ENCODE data around the gene DIS3L2.

Gene DIS3L2

DNA sequence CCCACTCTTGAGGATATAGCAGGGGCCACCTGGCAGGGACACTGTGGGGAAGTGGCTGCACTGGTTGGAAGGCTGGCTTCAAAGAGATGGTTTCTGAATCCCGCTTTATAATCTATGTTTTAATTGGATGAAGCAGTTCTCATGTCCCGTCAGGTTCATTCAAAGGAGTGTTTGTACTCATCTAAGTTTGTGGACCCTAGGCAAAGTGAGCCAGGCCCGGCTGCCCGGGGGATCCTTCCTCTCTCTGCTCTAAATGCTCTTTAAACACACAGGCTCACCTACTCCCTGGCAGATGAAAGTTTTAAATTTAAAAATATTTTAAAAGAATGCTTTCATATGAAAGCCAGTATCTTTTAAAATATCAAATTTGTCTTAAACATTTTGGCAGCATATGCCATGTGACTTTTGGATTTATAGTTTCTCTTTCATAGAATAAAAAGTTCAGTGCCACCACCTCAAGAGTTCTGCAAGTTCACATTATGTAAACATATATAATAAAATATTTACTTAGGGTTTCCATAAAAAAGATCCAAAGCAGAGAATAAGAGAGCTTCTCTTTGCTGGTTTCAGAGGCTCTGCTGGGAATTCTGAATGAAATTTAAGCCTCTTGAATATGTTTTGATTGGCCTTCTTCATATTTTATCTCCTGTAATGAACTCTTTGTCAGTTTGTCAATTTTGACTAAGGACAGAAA, 273.6 kb downstream of the DIS3L2 start:
- H3K9me2 ChIP-seq (ENCODE audit: low read depth, low read length), result no peaks in the 10 kb centered on the region
- H3K27me3 ChIP-seq (ENCODE audit: insufficient read depth, low read length), result no peaks in the 10 kb centered on the region
- no peak overlapping the region for H3K4me3 ChIP-seq (ENCODE audit: low read depth, low read length, poor library complexity, severe bottlenecking)
- H3F3A ChIP-seq (ENCODE audit: insufficient read depth, low read length), result no peaks in the 10 kb centered on the region
- H3K36me3 ChIP-seq (ENCODE audit: insufficient read depth, low read length), result no peaks in the 10 kb centered on the region
- no peaks in the 10 kb centered on the region for H3K9me3 ChIP-seq (ENCODE audit: low read length)
- no peak overlapping the region for H3K4me2 ChIP-seq (ENCODE audit: low read length)
- peaks cover 11% of the 10 kb centered on the region for H3K4me1 ChIP-seq (ENCODE audit: insufficient read depth, low read length, severe bottlenecking)
- H4K20me1 ChIP-seq (ENCODE audit: insufficient read depth, low read length), result no peaks in the 10 kb centered on the region
- no peak overlapping the region for H3K27ac ChIP-seq (ENCODE audit: low read depth, low read length, poor library complexity, severe bottlenecking)
- TF ChIP-seq, protein P1, sequence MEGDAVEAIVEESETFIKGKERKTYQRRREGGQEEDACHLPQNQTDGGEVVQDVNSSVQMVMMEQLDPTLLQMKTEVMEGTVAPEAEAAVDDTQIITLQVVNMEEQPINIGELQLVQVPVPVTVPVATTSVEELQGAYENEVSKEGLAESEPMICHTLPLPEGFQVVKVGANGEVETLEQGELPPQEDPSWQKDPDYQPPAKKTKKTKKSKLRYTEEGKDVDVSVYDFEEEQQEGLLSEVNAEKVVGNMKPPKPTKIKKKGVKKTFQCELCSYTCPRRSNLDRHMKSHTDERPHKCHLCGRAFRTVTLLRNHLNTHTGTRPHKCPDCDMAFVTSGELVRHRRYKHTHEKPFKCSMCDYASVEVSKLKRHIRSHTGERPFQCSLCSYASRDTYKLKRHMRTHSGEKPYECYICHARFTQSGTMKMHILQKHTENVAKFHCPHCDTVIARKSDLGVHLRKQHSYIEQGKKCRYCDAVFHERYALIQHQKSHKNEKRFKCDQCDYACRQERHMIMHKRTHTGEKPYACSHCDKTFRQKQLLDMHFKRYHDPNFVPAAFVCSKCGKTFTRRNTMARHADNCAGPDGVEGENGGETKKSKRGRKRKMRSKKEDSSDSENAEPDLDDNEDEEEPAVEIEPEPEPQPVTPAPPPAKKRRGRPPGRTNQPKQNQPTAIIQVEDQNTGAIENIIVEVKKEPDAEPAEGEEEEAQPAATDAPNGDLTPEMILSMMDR (IDR thresholded peaks at IDR 0.05; ENCODE audit: low read length), result no peak
- TF ChIP-seq EZH2 (IDR thresholded peaks at IDR 0.05; ENCODE audit: borderline replicate concordance, low read length), result no peak
- H3K79me2 ChIP-seq (ENCODE audit: insufficient read depth, low read length), result no peaks in the 10 kb centered on the region
- no peak overlapping the region for H2AFZ ChIP-seq (ENCODE audit: low read length)
- no peak overlapping the region for H3K9ac ChIP-seq (ENCODE audit: low read length)

DNA sequence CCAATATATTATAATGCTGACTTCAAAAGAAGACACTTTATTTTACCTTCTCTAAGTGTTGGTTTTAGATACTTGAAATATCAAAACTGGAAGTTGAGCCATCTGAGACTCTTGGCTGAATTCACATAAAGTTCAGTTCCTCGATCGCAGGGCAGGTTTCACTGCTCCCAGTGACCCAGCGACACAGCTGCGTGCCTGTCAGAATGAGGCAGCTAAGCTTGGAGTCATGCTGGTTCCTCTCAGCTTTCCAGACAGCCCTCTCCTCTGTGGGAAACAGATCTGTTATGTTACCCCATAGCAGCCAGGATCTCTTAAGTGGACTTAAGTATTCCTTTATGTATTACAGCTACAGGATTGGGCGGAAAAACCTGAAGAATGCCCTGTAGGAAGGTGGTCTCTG, 274.2 kb downstream of the DIS3L2 start:
- no peaks in the 10 kb centered on the region for H4K20me1 ChIP-seq (ENCODE audit: insufficient read depth, low read length)
- H3K9me3 ChIP-seq (ENCODE audit: low read length), result no peaks in the 10 kb centered on the region
- no peak overlapping the region for H3K4me2 ChIP-seq (ENCODE audit: low read length)
- no peak overlapping the region for H3K4me3 ChIP-seq (ENCODE audit: low read depth, low read length, poor library complexity, severe bottlenecking)
- H3K27ac ChIP-seq (ENCODE audit: low read depth, low read length, poor library complexity, severe bottlenecking), result no peak overlapping the region
- no peaks in the 10 kb centered on the region for H3K27me3 ChIP-seq (ENCODE audit: insufficient read depth, low read length)
- no peaks in the 10 kb centered on the region for H3K79me2 ChIP-seq (ENCODE audit: insufficient read depth, low read length)
- H2AFZ ChIP-seq (ENCODE audit: low read length), result no peak overlapping the region
- H3F3A ChIP-seq (ENCODE audit: insufficient read depth, low read length), result no peaks in the 10 kb centered on the region
- H3K9ac ChIP-seq (ENCODE audit: low read length), result no peak overlapping the region
- peaks cover 11% of the 10 kb centered on the region for H3K4me1 ChIP-seq (ENCODE audit: insufficient read depth, low read length, severe bottlenecking)
- no peaks in the 10 kb centered on the region for H3K36me3 ChIP-seq (ENCODE audit: insufficient read depth, low read length)
- no peaks in the 10 kb centered on the region for H3K9me2 ChIP-seq (ENCODE audit: low read depth, low read length)
- TF ChIP-seq, protein P1 (IDR thresholded peaks at IDR 0.05; ENCODE audit: low read length), result no peak
- no peak for TF ChIP-seq EZH2 (IDR thresholded peaks at IDR 0.05; ENCODE audit: borderline replicate concordance, low read length)

DNA sequence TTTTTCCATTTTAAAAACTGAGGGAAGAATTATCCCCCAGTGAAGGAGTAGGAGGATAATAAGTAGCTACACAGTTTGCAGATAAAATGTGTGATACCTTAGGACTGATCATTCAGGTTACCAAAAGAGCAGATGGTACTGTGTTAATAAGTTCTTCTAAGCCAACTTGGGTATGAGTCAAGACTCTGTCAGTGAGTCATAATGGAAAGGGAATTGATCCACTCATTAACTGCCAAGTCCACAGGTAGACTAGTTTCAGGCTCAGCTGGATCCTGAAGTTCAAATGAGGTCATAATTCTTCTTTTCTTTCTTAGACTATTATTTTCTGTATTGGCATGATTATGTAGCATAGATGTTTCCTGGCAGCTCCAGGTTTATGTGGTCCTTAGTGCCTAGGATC, 274.7 kb downstream of the DIS3L2 start:
- H3K27me3 ChIP-seq (ENCODE audit: insufficient read depth, low read length), result no peaks in the 10 kb centered on the region
- H2AFZ ChIP-seq (ENCODE audit: low read length), result no peak overlapping the region
- no peak for TF ChIP-seq EZH2 (IDR thresholded peaks at IDR 0.05; ENCODE audit: borderline replicate concordance, low read length)
- TF ChIP-seq, protein P1 (IDR thresholded peaks at IDR 0.05; ENCODE audit: low read length), result no peak
- H3K4me1 ChIP-seq (ENCODE audit: insufficient read depth, low read length, severe bottlenecking), result peaks cover 11% of the 10 kb centered on the region
- H3F3A ChIP-seq (ENCODE audit: insufficient read depth, low read length), result no peaks in the 10 kb centered on the region
- no peaks in the 10 kb centered on the region for H3K9me2 ChIP-seq (ENCODE audit: low read depth, low read length)
- no peaks in the 10 kb centered on the region for H3K36me3 ChIP-seq (ENCODE audit: insufficient read depth, low read length)
- no peaks in the 10 kb centered on the region for H3K79me2 ChIP-seq (ENCODE audit: insufficient read depth, low read length)
- H3K9me3 ChIP-seq (ENCODE audit: low read length), result no peaks in the 10 kb centered on the region
- H3K4me3 ChIP-seq (ENCODE audit: low read depth, low read length, poor library complexity, severe bottlenecking), result no peak overlapping the region
- H4K20me1 ChIP-seq (ENCODE audit: insufficient read depth, low read length), result no peaks in the 10 kb centered on the region; the same call in 1 of the 2 replicates
- H3K27ac ChIP-seq (ENCODE audit: low read depth, low read length, poor library complexity, severe bottlenecking), result no peak overlapping the region
- H3K4me2 ChIP-seq (ENCODE audit: low read length), result no peak overlapping the region
- no peak overlapping the region for H3K9ac ChIP-seq (ENCODE audit: low read length)

All from OCI-LY1 (cell line).